ENCODE results near the gene SNX27.

- TF ChIP-seq, protein P1, sequence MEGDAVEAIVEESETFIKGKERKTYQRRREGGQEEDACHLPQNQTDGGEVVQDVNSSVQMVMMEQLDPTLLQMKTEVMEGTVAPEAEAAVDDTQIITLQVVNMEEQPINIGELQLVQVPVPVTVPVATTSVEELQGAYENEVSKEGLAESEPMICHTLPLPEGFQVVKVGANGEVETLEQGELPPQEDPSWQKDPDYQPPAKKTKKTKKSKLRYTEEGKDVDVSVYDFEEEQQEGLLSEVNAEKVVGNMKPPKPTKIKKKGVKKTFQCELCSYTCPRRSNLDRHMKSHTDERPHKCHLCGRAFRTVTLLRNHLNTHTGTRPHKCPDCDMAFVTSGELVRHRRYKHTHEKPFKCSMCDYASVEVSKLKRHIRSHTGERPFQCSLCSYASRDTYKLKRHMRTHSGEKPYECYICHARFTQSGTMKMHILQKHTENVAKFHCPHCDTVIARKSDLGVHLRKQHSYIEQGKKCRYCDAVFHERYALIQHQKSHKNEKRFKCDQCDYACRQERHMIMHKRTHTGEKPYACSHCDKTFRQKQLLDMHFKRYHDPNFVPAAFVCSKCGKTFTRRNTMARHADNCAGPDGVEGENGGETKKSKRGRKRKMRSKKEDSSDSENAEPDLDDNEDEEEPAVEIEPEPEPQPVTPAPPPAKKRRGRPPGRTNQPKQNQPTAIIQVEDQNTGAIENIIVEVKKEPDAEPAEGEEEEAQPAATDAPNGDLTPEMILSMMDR (IDR thresholded peaks at IDR 0.05) = no peak
- no peak for TF ChIP-seq POLR2A (IDR thresholded peaks at IDR 0.05)
Measured at GRCh38 chr1:151590961-151591360, 20.9 kb upstream of the SNX27 start.
